Adrenal gland (tissue), 12 donors: ENCODE measurements around the gene RAMP1. TPM values are rescaled to one million over a fixed set of nuclear protein-coding genes. Genes with fewer than 3 reads are reported as not detected.

Experiments used
- DNase-seq, 7 donors: peaks; one replicate each; pipeline ENCODE4 v3.0.0-alpha.2; 2019 to 2020
- H3K27ac ChIP-seq, 5 donors: fragments of 200-600 bp; sonication (generic) in 4 of 5; 1 replicate in 3 of 5; 2 replicates in 2 of 5; pipeline versions ENCODE4 v1.5.1 to v1.8.0; 2016 to 2020; ENCODE audit warnings: mild to moderate bottlenecking in 1 of 5
- H3K27me3 ChIP-seq: fragments of 200-600 bp; 2 replicates; pipeline ENCODE4 v1.8.0; 2021
- H3K36me3 ChIP-seq, 2 donors: fragments of 200-600 bp; replicated peaks in 1 of 2; 1 replicate in 1 of 2; 2 replicates in 1 of 2; pipeline versions ENCODE4 v1.5.1 to v1.8.0; 2018 to 2022
- H3K4me1 ChIP-seq, 2 donors: fragments of 200-600 bp; replicated peaks in 1 of 2; 1 replicate in 1 of 2; 2 replicates in 1 of 2; pipeline versions ENCODE4 v1.5.1 to v1.8.0; 2018 to 2021
- H3K4me3 ChIP-seq, 4 donors: fragments of 200-600 bp; sonication (generic) in 3 of 4; one replicate each; pipeline ENCODE4 v1.5.1; 2016 to 2018
- H3K9me3 ChIP-seq, 3 donors: fragments of 200-600 bp; sonication (generic) in 1 of 3; replicated peaks in 1 of 3; 1 replicate in 2 of 3; 2 replicates in 1 of 3; pipeline versions ENCODE4 v1.5.1 to v1.8.0; 2016 to 2021
- POLR2A ChIP-seq, 2 donors: fragments of 450-650 bp; IDR thresholded peaks; one replicate each; pipeline ENCODE4 v1.6.1; 2017; ENCODE audit warnings: antibody characterized with exemption in 2 of 2, mild to moderate bottlenecking in 2 of 2, moderate library complexity in 1 of 2
- WGBS, 4 donors: extraction: QIAGEN DNeasy Blood & Tissue Kit in 2 of 4; methylation state at CpG; one replicate each; pipeline versions ENCODE4 v1.1.5 to v1.1.7; 2013 to 2017; 5-methylcytosine and 5-hydroxymethylcytosine counted together
- intact Hi-C, 2 donors: fragments of 100-400 bp; cut with DNase I; formaldehyde crosslinking; loops; one replicate each; pipeline versions ENCODE4 v1.14.1 to v1.15.0; 2022 to 2023
- polyA plus RNA-seq, 3 donors: library from polyadenylated mRNA; stranded (reverse); fragments of 200-250 nt in 2 of 3; fragments of 350-450 nt in 1 of 3; fragmentation: Illumina TruSeq in 1 of 3; extraction: RNeasy Lipid Tissue Mini Kit (QIAGEN cat#74804) in 1 of 3; gene quantifications; one replicate each; pipeline ENCODE4 v1.2.3, GENCODE V29; 2013 to 2014
- total RNA-seq, 9 donors: library from RNA; depleted of rRNA in 4 of 9; stranded (reverse); fragments of >200 nt in 4 of 9; fragments of 120-200 nt in 1 of 9; fragmentation: NEBNext Ultra II Directional in 1 of 9; extraction: Animal tissue kit (Norgen Biotek cat#: 25700) in 1 of 9; gene quantifications; one replicate each; pipeline versions ENCODE4 v1.1.0 to v1.2.4, GENCODE V29; 2013 to 2023
- TF ChIP-seq, protein P1 (sequence below), 6 experiments: fragments of 450-650 bp in 4 of 6; fragments of 200-600 bp in 2 of 6; sonication (generic) in 1 of 6; IDR thresholded peaks; 1 replicate in 5 of 6; 2 replicates in 1 of 6; pipeline versions ENCODE4 v1.5.1 to v1.8.0; 2016 to 2021; ENCODE audit warnings: antibody characterized with exemption in 6 of 6, mild to moderate bottlenecking in 2 of 6, moderate library complexity in 1 of 6
- donor health status: healthy with polysubstance abuse.
- donor health status: Bipolar disorder and iron deficiency.
- donor health status: DM: yes; HTN: yes; CAD: no.
- donor health status: DM: no; HTN: no; CAD: no.
- donor health status: DM: no; HTN: no; CAD: no.
- donor health status: DM: yes; HTN: yes; CAD: no.

Gene RAMP1
- total and polyA plus RNA-seq, 12 donors, result 2.4 to 72.6 (median 17.2) TPM

DNA sequence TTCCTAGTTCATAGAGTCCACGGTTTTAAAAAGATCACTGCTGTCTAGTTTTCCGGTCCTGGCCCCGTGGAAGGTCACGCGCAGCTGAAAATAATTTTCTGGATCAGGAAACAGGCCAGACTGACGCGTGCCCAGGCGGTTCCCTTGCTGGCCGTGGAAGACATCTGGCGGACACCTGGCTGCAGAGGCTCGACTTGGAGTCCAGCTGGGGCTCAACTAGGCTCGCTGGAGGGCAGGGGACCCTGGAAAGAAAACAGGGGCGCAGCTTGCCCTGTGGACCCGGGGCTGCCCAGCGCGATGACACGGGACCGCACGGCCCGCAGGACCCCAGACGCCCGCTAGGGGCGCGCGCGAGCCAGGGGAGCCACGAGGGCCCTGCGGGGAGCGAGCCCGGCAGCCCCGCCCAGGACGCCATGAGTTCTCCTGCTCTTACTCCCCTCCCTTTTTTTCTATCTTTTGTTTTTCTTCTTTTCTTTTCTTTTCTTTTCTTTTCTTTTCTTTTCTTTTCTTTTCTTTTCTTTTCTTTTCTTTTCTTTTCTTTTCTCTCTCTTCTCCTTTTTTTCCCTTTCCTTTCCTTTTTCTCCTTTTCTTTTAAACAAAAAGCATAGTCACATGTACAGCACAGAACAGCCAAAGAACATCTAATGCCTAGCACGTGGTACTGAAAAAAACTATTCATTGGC is 64.2 kb downstream of the RAMP1 start:
- Histone ChIP-seq H3K4me3 (peak overlapping the region in 1 of 4 donors; percentile 32), H3K36me3 (no peaks in the 10 kb centered on the region), H3K4me1 (peaks cover 0 to 9% of the 10 kb centered on the region in 2 donors), H3K27ac (peak overlapping the region in 2 of 5 donors; percentile 50 to 52), H3K9me3 (no peaks in the 10 kb centered on the region), H3K27me3 (no peaks in the 10 kb centered on the region)
- 6 to 9% (median 7%) methylated on average over 27 to 33 of the region's 33 CpGs for WGBS, 4 donors
- DNase-seq, result peak; percentile 63 to 83 (median 80)
- TF ChIP-seq, protein P1, sequence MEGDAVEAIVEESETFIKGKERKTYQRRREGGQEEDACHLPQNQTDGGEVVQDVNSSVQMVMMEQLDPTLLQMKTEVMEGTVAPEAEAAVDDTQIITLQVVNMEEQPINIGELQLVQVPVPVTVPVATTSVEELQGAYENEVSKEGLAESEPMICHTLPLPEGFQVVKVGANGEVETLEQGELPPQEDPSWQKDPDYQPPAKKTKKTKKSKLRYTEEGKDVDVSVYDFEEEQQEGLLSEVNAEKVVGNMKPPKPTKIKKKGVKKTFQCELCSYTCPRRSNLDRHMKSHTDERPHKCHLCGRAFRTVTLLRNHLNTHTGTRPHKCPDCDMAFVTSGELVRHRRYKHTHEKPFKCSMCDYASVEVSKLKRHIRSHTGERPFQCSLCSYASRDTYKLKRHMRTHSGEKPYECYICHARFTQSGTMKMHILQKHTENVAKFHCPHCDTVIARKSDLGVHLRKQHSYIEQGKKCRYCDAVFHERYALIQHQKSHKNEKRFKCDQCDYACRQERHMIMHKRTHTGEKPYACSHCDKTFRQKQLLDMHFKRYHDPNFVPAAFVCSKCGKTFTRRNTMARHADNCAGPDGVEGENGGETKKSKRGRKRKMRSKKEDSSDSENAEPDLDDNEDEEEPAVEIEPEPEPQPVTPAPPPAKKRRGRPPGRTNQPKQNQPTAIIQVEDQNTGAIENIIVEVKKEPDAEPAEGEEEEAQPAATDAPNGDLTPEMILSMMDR (IDR thresholded peaks at IDR 0.05), result peak; percentile 85 to 100 (median 94)
- no peak for TF ChIP-seq POLR2A (IDR thresholded peaks at IDR 0.05)
- intact Hi-C loops, result no loop called here

DNA sequence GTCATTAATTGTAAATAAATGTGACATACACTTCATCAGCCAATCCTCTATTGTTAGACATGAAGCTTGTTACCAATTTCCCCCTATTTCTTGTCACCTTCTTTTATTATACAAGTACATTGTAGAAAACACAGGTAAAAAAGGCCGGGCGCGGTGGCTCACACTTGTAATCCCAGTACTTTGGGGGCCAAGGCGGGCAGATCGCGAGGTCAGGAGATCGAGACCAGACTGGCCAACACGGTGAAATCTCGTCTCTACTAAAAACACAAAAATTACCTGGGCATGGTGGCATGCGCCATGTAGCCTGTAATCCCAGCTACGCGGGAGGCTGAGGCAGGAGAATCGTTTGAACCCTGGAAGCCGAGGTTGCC is 64.7 kb downstream of the RAMP1 start:
- Histone ChIP-seq H3K9me3 (no peaks in the 10 kb centered on the region), H3K4me3 (no peak overlapping the region), H3K36me3 (no peaks in the 10 kb centered on the region), H3K4me1 (peaks cover 0 to 9% of the 10 kb centered on the region in 2 donors), H3K27ac (no peak overlapping the region), H3K27me3 (no peaks in the 10 kb centered on the region)
- intact Hi-C loops, result no loop called here
- no peak for DNase-seq
- no peak for TF ChIP-seq POLR2A (IDR thresholded peaks at IDR 0.05)
- TF ChIP-seq, protein P1 (IDR thresholded peaks at IDR 0.05), result no peak
- 87 to 94% (median 89%) methylated on average over 14 of the region's 14 CpGs for WGBS, 4 donors

DNA sequence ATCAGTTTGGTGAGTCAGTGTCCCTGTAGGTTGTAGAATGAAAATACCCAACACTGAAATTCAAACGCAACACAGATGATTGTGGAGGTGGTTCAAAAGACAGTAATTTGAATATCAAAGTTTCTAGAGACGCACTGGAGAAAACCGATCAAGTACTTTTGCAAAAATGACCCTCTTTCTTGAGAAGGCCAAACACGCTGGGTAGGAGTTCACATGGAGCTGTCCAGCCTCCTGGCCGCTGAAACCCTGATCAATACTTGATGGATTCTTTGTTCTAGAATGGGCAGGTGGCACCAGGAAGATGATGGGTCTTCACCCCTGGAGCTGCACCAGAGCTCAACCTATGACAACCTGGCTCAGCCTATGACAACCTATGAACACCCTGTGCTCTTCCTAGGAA is 67.7 kb downstream of the RAMP1 start:
- intact Hi-C loops, result no loop called here

DNA sequence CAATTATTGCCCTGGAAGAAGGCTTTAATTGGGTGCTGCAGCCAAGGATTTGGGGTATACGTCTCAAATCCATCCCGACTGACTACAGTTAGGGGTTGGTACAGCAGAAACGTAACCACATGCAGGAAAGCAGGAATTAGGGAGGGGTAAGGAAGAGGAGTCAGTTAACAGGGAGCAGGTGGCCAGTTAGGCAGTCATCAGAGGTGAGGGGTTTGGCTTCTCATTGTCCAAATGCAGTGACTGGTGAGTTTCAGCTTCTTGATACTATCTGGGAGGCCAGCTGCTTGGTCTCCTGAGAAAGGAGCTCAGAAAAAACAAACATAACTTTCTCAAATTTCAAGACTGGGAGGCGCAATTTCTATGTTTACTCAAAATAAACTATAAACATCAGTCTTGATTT is 68.6 kb downstream of the RAMP1 start:
- no peaks in the 10 kb centered on the region for H3K9me3 ChIP-seq
- intact Hi-C loops, result no loop called here
- no peak for TF ChIP-seq POLR2A (IDR thresholded peaks at IDR 0.05)
- TF ChIP-seq, protein P1 (IDR thresholded peaks at IDR 0.05), result no peak
- WGBS, 4 donors, result 65 to 88% (median 84%) methylated on average over 4 of the region's 4 CpGs
- H3K36me3 ChIP-seq, result no peaks in the 10 kb centered on the region
- no peak for DNase-seq
- H3K27me3 ChIP-seq, result no peaks in the 10 kb centered on the region
- H3K4me3 ChIP-seq, result no peak overlapping the region
- H3K4me1 ChIP-seq, result peaks cover 0 to 6% of the 10 kb centered on the region in 2 donors
- H3K27ac ChIP-seq, result no peak overlapping the region

More for the DNA sequence above, 67.7 kb downstream of the RAMP1 start:
- WGBS, 4 donors, result 80 to 92% (median 86%) methylated on average over 5 of the region's 5 CpGs
- TF ChIP-seq, protein P1 (IDR thresholded peaks at IDR 0.05), result no peak
- TF ChIP-seq POLR2A (IDR thresholded peaks at IDR 0.05), result no peak
- H3K4me3 ChIP-seq, result no peak overlapping the region
- H3K36me3 ChIP-seq, result no peaks in the 10 kb centered on the region
- peaks cover 0 to 9% of the 10 kb centered on the region in 2 donors for H3K4me1 ChIP-seq
- no peak overlapping the region for H3K27ac ChIP-seq
- H3K9me3 ChIP-seq, result no peaks in the 10 kb centered on the region
- DNase-seq, result no peak
- H3K27me3 ChIP-seq, result no peaks in the 10 kb centered on the region
